Endothelial cell of umbilical vein (primary cell): ENCODE measurements around the gene SLC50A1. TPM values are rescaled to one million over a fixed set of nuclear protein-coding genes. Genes with fewer than 3 reads are reported as not detected.

Source experiments
- BruUV-seq: library from RNA; stranded (reverse); fragments of 400-500 nt; replicated peaks from 2 replicates; lab custom pipeline; 2021; lab: Mats Ljungman, UMichigan
- CTCF ChIA-PET: fragments of 300-600, 350-600 bp; sonication (Branson Sonifier 250); formaldehyde crosslinking; loops from one replicate; lab custom pipeline; 2021; ENCODE audit warnings: antibody characterized with exemption, inconsistent platforms; lab: Charles Lee
- POLR2A ChIA-PET: fragments of 300-600, 350-600 bp; sonication (Branson Sonifier 250); formaldehyde crosslinking; loops from one replicate; lab custom pipeline; 2021; ENCODE audit warnings: antibody characterized with exemption, inconsistent platforms; lab: Charles Lee
- DNase-seq: peaks from one replicate; pipeline ENCODE4 v3.0.0-alpha.2; 2011; ENCODE audit warnings: low read depth, low spot score
- FAIRE-seq: peaks from 2 replicates; lab custom pipeline; 2011; peaks lifted over from hg19 to GRCh38; lab: Jason Lieb, UNC
- H2AFZ ChIP-seq: 2 replicates; pipeline ENCODE4 v1.6.0; 2012; ENCODE audit warnings: low read depth, low read length, control low read depth, inconsistent platforms
- H3K27ac ChIP-seq: 2 replicates; pipeline ENCODE4 v1.5.1; 2011; ENCODE audit warnings: low read depth, mild to moderate bottlenecking, control low read depth, low read length, moderate library complexity; ENCODE audit not compliant: insufficient read depth
- H3K27me3 ChIP-seq, 2 experiments: 2 replicates each; pipeline versions ENCODE4 v1.6.0 to v1.6.1; 2011; ENCODE audit warnings: low read length in 2 of 2, mixed read lengths in 1 of 2; ENCODE audit not compliant: control insufficient read depth in 2 of 2, insufficient read depth in 2 of 2
- H3K36me3 ChIP-seq, 2 experiments: 2 replicates in 1 of 2; 3 replicates in 1 of 2; pipeline ENCODE4 v1.5.1; 2011; ENCODE audit warnings: low read length in 2 of 2, mild to moderate bottlenecking in 1 of 2, moderate library complexity in 1 of 2; ENCODE audit not compliant: control insufficient read depth in 2 of 2, insufficient read depth in 2 of 2; ENCODE audit errors: extremely low read depth in 1 of 2
- H3K4me1 ChIP-seq: 3 replicates; pipeline ENCODE4 v1.5.1; 2011; ENCODE audit warnings: mild to moderate bottlenecking, low read length; ENCODE audit not compliant: control insufficient read depth, insufficient read depth; ENCODE audit errors: extremely low read depth
- H3K4me2 ChIP-seq: 2 replicates; pipeline ENCODE4 v1.6.1; 2011; ENCODE audit warnings: low read length, control low read depth, mixed read lengths; ENCODE audit not compliant: insufficient read depth
- H3K4me3 ChIP-seq, 3 experiments: fragments of 200-600 bp in 1 of 3; sonication (generic), shearing (Covaris generic) in 1 of 3; replicated peaks in 1 of 3; 2 replicates each; pipeline ENCODE4 v1.5.1; 2011 to 2016; ENCODE audit warnings: control low read depth in 3 of 3, low read length in 3 of 3, mild to moderate bottlenecking in 2 of 3, inconsistent platforms in 1 of 3, low read depth in 1 of 3, moderate library complexity in 1 of 3; ENCODE audit not compliant: insufficient read depth in 1 of 3
- H3K79me2 ChIP-seq: 2 replicates; pipeline ENCODE4 v1.6.0; 2012; ENCODE audit warnings: low read length, inconsistent platforms; ENCODE audit not compliant: control insufficient read depth, insufficient read depth
- H3K9ac ChIP-seq: replicated peaks from 2 replicates; pipeline ENCODE3; 2011; ENCODE audit warnings: low read length, control low read depth; ENCODE audit not compliant: insufficient read depth; ENCODE audit errors: extremely low read depth
- H3K9me1 ChIP-seq: replicated peaks from 3 replicates; pipeline ENCODE4 v1.6.0; 2011; ENCODE audit warnings: mild to moderate bottlenecking, low read length; ENCODE audit not compliant: control insufficient read depth, insufficient read depth; ENCODE audit errors: extremely low read depth
- H3K9me3 ChIP-seq: replicated peaks from 2 replicates; pipeline ENCODE4 v1.5.1; 2012; ENCODE audit warnings: low read length, inconsistent platforms; ENCODE audit not compliant: control insufficient read depth, insufficient read depth
- H4K20me1 ChIP-seq: replicated peaks from 2 replicates; pipeline ENCODE3; 2011; ENCODE audit warnings: mild to moderate bottlenecking, low read length; ENCODE audit not compliant: control insufficient read depth, insufficient read depth; ENCODE audit errors: extremely low read depth
- EZH2 ChIP-seq: IDR thresholded peaks from 2 replicates; pipeline ENCODE4 v1.6.1; 2012; ENCODE audit warnings: borderline replicate concordance, low read depth, mild to moderate bottlenecking, moderate library complexity, low read length, inconsistent platforms; ENCODE audit not compliant: severe bottlenecking
- FOS ChIP-seq: IDR thresholded peaks from 2 replicates; pipeline ENCODE4 v1.6.1; 2011; ENCODE audit warnings: mild to moderate bottlenecking, low read length, moderate library complexity, borderline replicate concordance; ENCODE audit not compliant: insufficient read depth
- GATA2 ChIP-seq: IDR thresholded peaks from 2 replicates; pipeline ENCODE4 v1.7.0; 2011; ENCODE audit warnings: low read depth, mild to moderate bottlenecking, moderate library complexity, mixed read lengths, low read length; ENCODE audit not compliant: insufficient read length, insufficient read depth
- JUN ChIP-seq: IDR thresholded peaks from 2 replicates; pipeline ENCODE4 v1.6.1; 2011; ENCODE audit warnings: borderline replicate concordance, low read depth; ENCODE audit not compliant: insufficient read length, insufficient read depth
- MYC ChIP-seq: IDR thresholded peaks from one replicate; pipeline ENCODE4 v1.6.1; 2011; ENCODE audit warnings: mild to moderate bottlenecking, low read depth, low read length
- dilution Hi-C: fragments of 300-500 bp; cut with MboI; formaldehyde crosslinking; loops from one replicate; pipeline ENCODE4 v1.15.0; 2019; ENCODE audit warnings: low sequenced_read_pairs; ENCODE audit not compliant: extremely low pct_ligation_motif_present
- intact Hi-C: fragments of 100-400 bp; cut with micrococcal nuclease; formaldehyde crosslinking; loops from one replicate; pipeline ENCODE4 v1.10.0; 2022
- polyA plus RNA-seq, 4 experiments: library from polyadenylated mRNA; depleted of rRNA in 3 of 4; stranded (reverse) in 3 of 4; unstranded in 1 of 4; fragments of >200 nt; gene quantifications; 2 replicates each; pipeline versions ENCODE4 v1.2.1 to v1.2.3, GENCODE V29; 2011 to 2012; ENCODE audit warnings: missing spikeins in 1 of 4
- total RNA-seq: library from RNA; stranded (reverse); gene quantifications from 2 replicates; pipeline ENCODE4 v1.2.3, GENCODE V29; 2021
- TF ChIP-seq, protein P1 (sequence below): IDR thresholded peaks from 2 replicates; pipeline ENCODE4 v1.6.1; 2011; ENCODE audit not compliant: insufficient read depth, insufficient read length
- TF ChIP-seq, protein P2 (sequence below), 2 donors: IDR thresholded peaks; 1 replicate in 1 of 2; 2 replicates in 1 of 2; pipeline ENCODE4 v1.5.1; 2011; ENCODE audit warnings: low read length in 2 of 2, mild to moderate bottlenecking in 2 of 2, moderate library complexity in 2 of 2, control low read depth in 1 of 2, inconsistent platforms in 1 of 2, low read depth in 1 of 2; ENCODE audit not compliant: insufficient read depth in 1 of 2; ENCODE audit errors: extremely low read depth in 1 of 2

The SLC50A1 gene
- total and polyA plus RNA-seq, 2 donors (not counting 3 experiments of a cell fraction or from before 2014, with no cell fraction given), result 29.5 to 66.1 TPM

DNA sequence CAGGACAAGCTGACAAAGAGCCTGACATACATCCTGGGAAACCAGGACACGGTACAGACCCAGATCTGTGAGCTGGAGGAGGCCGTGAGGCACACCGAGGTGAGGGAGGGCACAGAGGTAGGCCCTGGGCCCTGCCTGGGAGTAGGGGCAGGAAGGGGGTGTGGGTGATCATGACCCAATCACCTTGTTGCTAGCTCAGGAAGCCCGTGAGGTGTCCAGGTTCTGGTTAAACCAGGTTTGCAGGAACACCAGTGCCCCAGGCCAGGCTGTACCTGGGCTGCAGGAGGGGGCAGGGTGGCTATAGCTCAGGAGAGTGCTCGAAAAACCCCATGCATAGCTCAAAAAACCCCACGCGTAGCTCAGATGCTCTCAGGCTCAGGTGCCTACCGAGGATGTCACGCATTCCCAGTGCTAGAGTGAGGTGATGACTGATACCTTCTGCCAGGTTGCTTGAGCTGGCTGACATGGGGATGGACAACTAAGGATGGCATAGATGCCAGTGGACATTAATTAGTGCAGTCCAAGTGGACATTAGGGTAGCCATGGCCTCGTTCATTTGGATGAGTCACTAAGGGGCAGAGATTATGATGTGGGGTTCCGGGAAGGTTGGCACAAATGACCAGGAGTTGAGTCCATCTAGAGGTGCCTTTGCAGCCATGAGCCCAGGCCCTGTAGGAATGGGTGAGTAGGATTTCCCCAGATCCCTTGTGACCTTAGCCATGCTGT, 41.7 kb downstream of the SLC50A1 start:
- peaks cover 4 to 26% of the 10 kb centered on the region in 2 experiments for H3K36me3 ChIP-seq
- FAIRE-seq (no peak), DNase-seq (no peak)
- H3K9me1 ChIP-seq, result no peaks in the 10 kb centered on the region
- TF ChIP-seq, protein P1, sequence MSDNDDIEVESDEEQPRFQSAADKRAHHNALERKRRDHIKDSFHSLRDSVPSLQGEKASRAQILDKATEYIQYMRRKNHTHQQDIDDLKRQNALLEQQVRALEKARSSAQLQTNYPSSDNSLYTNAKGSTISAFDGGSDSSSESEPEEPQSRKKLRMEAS, result no peak
- TF ChIP-seq MYC (no peak), GATA2 (no peak), EZH2 (no peak), JUN (no peak), FOS (no peak)
- TF ChIP-seq, protein P2, sequence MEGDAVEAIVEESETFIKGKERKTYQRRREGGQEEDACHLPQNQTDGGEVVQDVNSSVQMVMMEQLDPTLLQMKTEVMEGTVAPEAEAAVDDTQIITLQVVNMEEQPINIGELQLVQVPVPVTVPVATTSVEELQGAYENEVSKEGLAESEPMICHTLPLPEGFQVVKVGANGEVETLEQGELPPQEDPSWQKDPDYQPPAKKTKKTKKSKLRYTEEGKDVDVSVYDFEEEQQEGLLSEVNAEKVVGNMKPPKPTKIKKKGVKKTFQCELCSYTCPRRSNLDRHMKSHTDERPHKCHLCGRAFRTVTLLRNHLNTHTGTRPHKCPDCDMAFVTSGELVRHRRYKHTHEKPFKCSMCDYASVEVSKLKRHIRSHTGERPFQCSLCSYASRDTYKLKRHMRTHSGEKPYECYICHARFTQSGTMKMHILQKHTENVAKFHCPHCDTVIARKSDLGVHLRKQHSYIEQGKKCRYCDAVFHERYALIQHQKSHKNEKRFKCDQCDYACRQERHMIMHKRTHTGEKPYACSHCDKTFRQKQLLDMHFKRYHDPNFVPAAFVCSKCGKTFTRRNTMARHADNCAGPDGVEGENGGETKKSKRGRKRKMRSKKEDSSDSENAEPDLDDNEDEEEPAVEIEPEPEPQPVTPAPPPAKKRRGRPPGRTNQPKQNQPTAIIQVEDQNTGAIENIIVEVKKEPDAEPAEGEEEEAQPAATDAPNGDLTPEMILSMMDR (IDR thresholded peaks at IDR 0.05; ENCODE audit: extremely low read depth in 1 of 2, insufficient read depth in 1 of 2, low read depth in 1 of 2, low read length in 2 of 2), result no peak
- CTCF ChIA-PET, result interaction anchor here (1.0 to 2.0 kb wide), 3 partner anchors 16 to 86 kb away, joined by 3 to 31 read pairs (median 4); no protein-coding TSS in a partner anchor
- dilution Hi-C loops, result no loop called here
- POLR2A ChIA-PET, result no interaction called here
- no peaks in the 10 kb centered on the region for H4K20me1 ChIP-seq
- H3K4me3 ChIP-seq, result no peak overlapping the region
- H3K9ac ChIP-seq, result no peak overlapping the region
- BruUV-seq, result no TSS peak
- H3K4me1 ChIP-seq, result peaks cover 6% of the 10 kb centered on the region
- no peak overlapping the region for H3K4me2 ChIP-seq
- no peak overlapping the region for H3K27ac ChIP-seq
- no peaks in the 10 kb centered on the region for H3K27me3 ChIP-seq
- peaks cover 7% of the 10 kb centered on the region for H3K79me2 ChIP-seq
- intact Hi-C loops, result loop anchor here (2.0 kb wide), 1 partner anchor 15 kb away; no protein-coding TSS in a partner anchor
- H3K9me3 ChIP-seq, result no peaks in the 10 kb centered on the region
- no peak overlapping the region for H2AFZ ChIP-seq
